ENCODE measurements around the gene SUPT6H.

Gene SUPT6H

DNA sequence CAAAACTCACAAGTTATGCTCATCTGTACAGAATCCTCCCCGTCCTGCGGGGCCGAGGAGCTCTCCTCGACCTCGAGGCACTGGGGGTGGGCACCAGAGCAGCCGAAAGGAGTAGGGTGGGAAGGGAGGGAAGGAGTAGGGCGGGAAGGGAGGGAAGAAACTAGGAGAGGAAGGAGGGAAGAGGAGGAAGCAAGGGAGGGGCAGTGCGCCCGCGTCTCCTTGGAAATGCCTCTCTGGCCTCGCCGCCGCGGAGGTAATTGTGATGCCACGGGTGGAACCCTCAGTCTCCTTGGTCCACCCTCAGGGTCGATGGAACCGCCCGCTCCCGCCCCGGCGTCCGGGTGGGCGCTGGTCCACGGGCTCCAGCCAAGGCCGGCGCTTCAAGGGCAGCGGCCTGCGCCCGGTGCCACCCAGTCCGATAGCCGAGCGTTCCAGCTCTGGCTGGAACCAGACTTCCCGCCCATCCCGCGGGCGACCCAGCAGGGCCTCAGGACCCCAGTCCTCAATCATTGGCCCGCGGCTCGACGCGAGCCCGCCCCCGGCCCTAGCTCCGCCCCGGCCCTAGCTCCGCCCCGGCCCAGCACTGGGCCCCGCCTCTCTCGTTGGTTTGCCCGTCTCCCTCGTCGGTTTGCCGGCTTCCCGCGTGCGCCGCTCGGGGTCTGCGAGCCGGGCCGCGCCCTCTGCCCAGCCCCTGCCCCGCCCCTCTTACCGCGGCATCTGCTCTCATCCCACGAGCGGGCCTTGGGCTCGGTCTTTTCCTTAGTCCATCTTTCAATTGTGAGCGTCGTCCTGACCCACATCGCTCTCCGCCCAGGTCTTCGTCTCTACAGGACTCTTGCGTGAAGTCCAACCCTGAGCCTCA is 49.1 kb downstream of the SUPT6H start (continued):
- TF ChIP-seq, protein P1, sequence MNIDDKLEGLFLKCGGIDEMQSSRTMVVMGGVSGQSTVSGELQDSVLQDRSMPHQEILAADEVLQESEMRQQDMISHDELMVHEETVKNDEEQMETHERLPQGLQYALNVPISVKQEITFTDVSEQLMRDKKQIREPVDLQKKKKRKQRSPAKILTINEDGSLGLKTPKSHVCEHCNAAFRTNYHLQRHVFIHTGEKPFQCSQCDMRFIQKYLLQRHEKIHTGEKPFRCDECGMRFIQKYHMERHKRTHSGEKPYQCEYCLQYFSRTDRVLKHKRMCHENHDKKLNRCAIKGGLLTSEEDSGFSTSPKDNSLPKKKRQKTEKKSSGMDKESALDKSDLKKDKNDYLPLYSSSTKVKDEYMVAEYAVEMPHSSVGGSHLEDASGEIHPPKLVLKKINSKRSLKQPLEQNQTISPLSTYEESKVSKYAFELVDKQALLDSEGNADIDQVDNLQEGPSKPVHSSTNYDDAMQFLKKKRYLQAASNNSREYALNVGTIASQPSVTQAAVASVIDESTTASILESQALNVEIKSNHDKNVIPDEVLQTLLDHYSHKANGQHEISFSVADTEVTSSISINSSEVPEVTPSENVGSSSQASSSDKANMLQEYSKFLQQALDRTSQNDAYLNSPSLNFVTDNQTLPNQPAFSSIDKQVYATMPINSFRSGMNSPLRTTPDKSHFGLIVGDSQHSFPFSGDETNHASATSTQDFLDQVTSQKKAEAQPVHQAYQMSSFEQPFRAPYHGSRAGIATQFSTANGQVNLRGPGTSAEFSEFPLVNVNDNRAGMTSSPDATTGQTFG (tag by site-specific recombination; IDR thresholded peaks at IDR 0.05; ENCODE audit: borderline replicate concordance): no peak
- no peak for TF ChIP-seq ZNF302 (tag by site-specific recombination; IDR thresholded peaks at IDR 0.05; ENCODE audit: low read depth)
- no peak for TF ChIP-seq ZNF792 (tag by site-specific recombination; IDR thresholded peaks at IDR 0.05)
- no peak for TF ChIP-seq ZNF350 (tag by site-specific recombination; IDR thresholded peaks at IDR 0.05)
- 0 out of 2 replicates have a peak, but pooled peaks have one; percentile 13 for TF ChIP-seq ZNF391 (tag by site-specific recombination; IDR thresholded peaks at IDR 0.05; ENCODE audit: borderline replicate concordance, low read depth)
- TF ChIP-seq, protein P2, sequence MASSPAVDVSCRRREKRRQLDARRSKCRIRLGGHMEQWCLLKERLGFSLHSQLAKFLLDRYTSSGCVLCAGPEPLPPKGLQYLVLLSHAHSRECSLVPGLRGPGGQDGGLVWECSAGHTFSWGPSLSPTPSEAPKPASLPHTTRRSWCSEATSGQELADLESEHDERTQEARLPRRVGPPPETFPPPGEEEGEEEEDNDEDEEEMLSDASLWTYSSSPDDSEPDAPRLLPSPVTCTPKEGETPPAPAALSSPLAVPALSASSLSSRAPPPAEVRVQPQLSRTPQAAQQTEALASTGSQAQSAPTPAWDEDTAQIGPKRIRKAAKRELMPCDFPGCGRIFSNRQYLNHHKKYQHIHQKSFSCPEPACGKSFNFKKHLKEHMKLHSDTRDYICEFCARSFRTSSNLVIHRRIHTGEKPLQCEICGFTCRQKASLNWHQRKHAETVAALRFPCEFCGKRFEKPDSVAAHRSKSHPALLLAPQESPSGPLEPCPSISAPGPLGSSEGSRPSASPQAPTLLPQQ (tag by site-specific recombination; IDR thresholded peaks at IDR 0.05): peak; percentile 61
- no peak for TF ChIP-seq ZNF473 (tag by site-specific recombination; IDR thresholded peaks at IDR 0.05)
- no peak for TF ChIP-seq OVOL3 (tag by site-specific recombination; IDR thresholded peaks at IDR 0.05)
- no peak for TF ChIP-seq RBAK (tag by site-specific recombination; IDR thresholded peaks at IDR 0.05)
- TF ChIP-seq, protein P3, sequence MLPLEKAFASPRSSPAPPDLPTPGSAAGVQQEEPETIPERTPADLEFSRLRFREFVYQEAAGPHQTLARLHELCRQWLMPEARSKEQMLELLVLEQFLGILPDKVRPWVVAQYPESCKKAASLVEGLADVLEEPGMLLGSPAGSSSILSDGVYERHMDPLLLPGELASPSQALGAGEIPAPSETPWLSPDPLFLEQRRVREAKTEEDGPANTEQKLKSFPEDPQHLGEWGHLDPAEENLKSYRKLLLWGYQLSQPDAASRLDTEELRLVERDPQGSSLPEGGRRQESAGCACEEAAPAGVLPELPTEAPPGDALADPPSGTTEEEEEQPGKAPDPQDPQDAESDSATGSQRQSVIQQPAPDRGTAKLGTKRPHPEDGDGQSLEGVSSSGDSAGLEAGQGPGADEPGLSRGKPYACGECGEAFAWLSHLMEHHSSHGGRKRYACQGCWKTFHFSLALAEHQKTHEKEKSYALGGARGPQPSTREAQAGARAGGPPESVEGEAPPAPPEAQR (tag by site-specific recombination; IDR thresholded peaks at IDR 0.05): no peak
- no peak for TF ChIP-seq ZSCAN16 (tag by site-specific recombination; IDR thresholded peaks at IDR 0.05)
- TF ChIP-seq ZFHX2 (tag by site-specific recombination; conservative IDR thresholded peaks at IDR 0.05): peak; percentile 30; the same call in 1 of the 2 replicates
- TF ChIP-seq SCRT2 (tag by site-specific recombination; IDR thresholded peaks at IDR 0.05): no peak
- TF ChIP-seq GFI1B (tag by site-specific recombination; IDR thresholded peaks at IDR 0.05): no peak
- 0 out of 2 replicates have a peak, but pooled peaks have one; percentile 37 for TF ChIP-seq MEIS1 (CRISPR knock-in tag; IDR thresholded peaks at IDR 0.05; ENCODE audit: borderline replicate concordance)
- TF ChIP-seq PRDM6 (tag by site-specific recombination; IDR thresholded peaks at IDR 0.05): no peak
- no peak for TF ChIP-seq ZNF433 (tag by site-specific recombination; IDR thresholded peaks at IDR 0.05; ENCODE audit: low read depth)
- TF ChIP-seq ZNF626 (tag by site-specific recombination; IDR thresholded peaks at IDR 0.05): no peak
- no peak; the same call in 1 of the 2 replicates for TF ChIP-seq ZNF677 (tag by site-specific recombination; IDR thresholded peaks at IDR 0.05)
- peak; percentile 90 for TF ChIP-seq KLF17 (tag by site-specific recombination; IDR thresholded peaks at IDR 0.05)
- peak; percentile 48; the same call in 1 of the 2 replicates for TF ChIP-seq ZNF629 (tag by site-specific recombination; IDR thresholded peaks at IDR 0.05)
- peak; percentile 88 for TF ChIP-seq WT1 (tag by site-specific recombination; IDR thresholded peaks at IDR 0.05)
- TF ChIP-seq REST (tag by site-specific recombination; IDR thresholded peaks at IDR 0.05): no peak
- no peak for TF ChIP-seq ZNF19 (tag by site-specific recombination; IDR thresholded peaks at IDR 0.05; ENCODE audit: low read depth)
- TF ChIP-seq ZNF266 (tag by site-specific recombination; IDR thresholded peaks at IDR 0.05; ENCODE audit: low read depth): no peak
- TF ChIP-seq ZNF707 (tag by site-specific recombination; IDR thresholded peaks at IDR 0.05): no peak
- TF ChIP-seq ZEB2 (tag by site-specific recombination; IDR thresholded peaks at IDR 0.05): peak; percentile 93
